ENCODE results near the gene LRG1.

The LRG1 gene

GRCh38 chr19:4583961-4584669 is 44.3 kb upstream of the LRG1 start (continued):
- TF ChIP-seq, protein P1, sequence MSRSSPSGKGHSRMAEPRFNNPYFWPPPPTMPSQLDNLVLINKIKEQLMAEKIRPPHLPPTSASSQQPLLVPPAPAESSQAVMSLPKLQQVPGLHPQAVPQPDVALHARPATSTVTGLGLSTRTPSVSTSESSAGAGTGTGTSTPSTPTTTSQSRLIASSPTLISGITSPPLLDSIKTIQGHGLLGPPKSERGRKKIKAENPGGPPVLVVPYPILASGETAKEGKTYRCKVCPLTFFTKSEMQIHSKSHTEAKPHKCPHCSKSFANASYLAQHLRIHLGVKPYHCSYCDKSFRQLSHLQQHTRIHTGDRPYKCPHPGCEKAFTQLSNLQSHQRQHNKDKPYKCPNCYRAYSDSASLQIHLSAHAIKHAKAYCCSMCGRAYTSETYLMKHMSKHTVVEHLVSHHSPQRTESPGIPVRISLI (tag by site-specific recombination; IDR thresholded peaks at IDR 0.05) = no peak
- TF ChIP-seq ZNF501 (tag by site-specific recombination; IDR thresholded peaks at IDR 0.05) (0 out of 2 replicates have a peak, but pooled peaks have one; percentile 31), ZNF274 (IDR thresholded peaks at IDR 0.05; ENCODE audit: low read length) (no peak), ZNF274 (tag by site-specific recombination; IDR thresholded peaks at IDR 0.05; ENCODE audit: borderline replicate concordance) (no peak), ZFHX2 (tag by site-specific recombination; conservative IDR thresholded peaks at IDR 0.05) (peak; percentile 44), ZNF596 (tag by site-specific recombination; IDR thresholded peaks at IDR 0.05) (no peak), SETDB1 (IDR thresholded peaks at IDR 0.05; ENCODE audit: insufficient read length, low read length) (no peak), ZNF114 (tag by site-specific recombination; IDR thresholded peaks at IDR 0.05) (no peak), OVOL3 (tag by site-specific recombination; IDR thresholded peaks at IDR 0.05) (no peak)
- TF ChIP-seq, protein P2, sequence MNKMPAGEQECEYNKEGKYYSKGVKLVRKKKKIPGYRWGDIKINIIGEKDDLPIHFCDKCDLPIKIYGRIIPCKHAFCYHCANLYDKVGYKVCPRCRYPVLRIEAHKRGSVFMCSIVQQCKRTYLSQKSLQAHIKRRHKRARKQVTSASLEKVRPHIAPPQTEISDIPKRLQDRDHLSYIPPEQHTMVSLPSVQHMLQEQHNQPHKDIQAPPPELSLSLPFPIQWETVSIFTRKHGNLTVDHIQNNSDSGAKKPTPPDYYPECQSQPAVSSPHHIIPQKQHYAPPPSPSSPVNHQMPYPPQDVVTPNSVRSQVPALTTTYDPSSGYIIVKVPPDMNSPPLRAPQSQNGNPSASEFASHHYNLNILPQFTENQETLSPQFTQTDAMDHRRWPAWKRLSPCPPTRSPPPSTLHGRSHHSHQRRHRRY (tag by site-specific recombination; IDR thresholded peaks at IDR 0.05) = no peak
- TF ChIP-seq, protein P3, sequence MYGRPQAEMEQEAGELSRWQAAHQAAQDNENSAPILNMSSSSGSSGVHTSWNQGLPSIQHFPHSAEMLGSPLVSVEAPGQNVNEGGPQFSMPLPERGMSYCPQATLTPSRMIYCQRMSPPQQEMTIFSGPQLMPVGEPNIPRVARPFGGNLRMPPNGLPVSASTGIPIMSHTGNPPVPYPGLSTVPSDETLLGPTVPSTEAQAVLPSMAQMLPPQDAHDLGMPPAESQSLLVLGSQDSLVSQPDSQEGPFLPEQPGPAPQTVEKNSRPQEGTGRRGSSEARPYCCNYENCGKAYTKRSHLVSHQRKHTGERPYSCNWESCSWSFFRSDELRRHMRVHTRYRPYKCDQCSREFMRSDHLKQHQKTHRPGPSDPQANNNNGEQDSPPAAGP (tag by site-specific recombination; IDR thresholded peaks at IDR 0.05) = peak; percentile 20

DNA sequence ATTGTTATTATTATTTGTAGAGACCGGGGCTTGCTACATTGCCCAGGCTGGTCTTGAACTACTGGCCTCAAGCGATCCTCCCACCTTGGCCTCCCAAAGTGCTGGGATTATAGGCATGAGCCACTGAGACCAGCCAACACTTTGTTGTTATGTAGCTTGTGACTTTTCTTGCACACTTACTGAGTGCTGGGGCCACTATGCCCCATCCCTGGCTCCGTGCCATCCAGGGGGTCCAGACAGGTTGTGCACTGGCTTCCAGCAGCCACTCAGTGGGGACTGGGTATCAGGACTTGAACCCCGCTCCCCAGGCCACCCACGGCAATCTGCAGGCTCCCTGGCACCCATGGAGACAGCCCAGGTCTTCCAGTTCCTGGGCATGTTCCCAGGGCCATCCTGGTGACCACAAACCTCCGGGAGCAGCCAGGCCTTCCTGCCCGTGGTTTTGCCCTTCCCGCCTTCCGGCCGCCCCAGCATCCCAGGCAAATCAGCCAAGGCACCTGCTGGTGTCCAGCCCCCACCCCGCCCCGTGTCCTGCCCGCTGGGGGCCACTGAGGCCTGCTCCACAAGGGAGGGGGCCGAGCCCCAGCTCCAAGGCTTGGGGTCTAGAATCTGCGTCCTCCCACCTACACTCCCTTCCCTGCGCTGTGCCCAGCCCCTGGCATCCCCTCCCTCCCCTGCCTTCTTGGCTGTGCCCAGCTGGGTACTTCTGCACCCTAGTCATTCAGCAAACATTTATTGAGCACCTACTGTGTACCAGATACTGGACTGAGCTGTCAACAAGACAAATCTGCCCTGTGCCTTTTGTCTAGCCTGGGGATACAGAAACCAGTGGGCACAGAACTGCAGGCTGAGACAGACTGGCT is 43.4 kb upstream of the LRG1 start:
- Histone ChIP-seq H3K4me1 (ENCODE audit: control insufficient read depth, insufficient read depth, low read length) (no peaks in the 10 kb centered on the region; the same call in 1 of the 2 replicates), H3K27ac (ENCODE audit: extremely low read depth, low read depth, low read length) (no peak overlapping the region), H3K4me3 (ENCODE audit: low read depth, low read length) (no peak overlapping the region), H3K9me3 (ENCODE audit: control insufficient read depth, insufficient read depth, low read depth, low read length) (no peaks in the 10 kb centered on the region), H3K36me3 (ENCODE audit: control insufficient read depth in 2 of 2, insufficient read depth in 1 of 2, low read length in 2 of 2) (no peaks in the 10 kb centered on the region)
- ChIA-PET POLR2A (interaction anchor here (0.6 kb wide), 1 partner anchor 12 kb away, joined by 3 read pairs; no protein-coding TSS in a partner anchor), CTCF (interaction anchor here (0.6 to 1.1 kb wide), 3 partner anchors 17 to 60 kb away, joined by 3 to 5 read pairs (median 4); no protein-coding TSS in a partner anchor)
- TF ChIP-seq ZBTB48 (tag by site-specific recombination; IDR thresholded peaks at IDR 0.05) (0 out of 2 replicates have a peak, but pooled peaks have one; percentile 16), GLIS2 (tag by site-specific recombination; IDR thresholded peaks at IDR 0.05) (peak; percentile 25), SETDB1 (IDR thresholded peaks at IDR 0.05; ENCODE audit: insufficient read length, low read length) (no peak), ZNF366 (tag by site-specific recombination; conservative IDR thresholded peaks at IDR 0.05) (0 out of 2 replicates have a peak, but pooled peaks have one; percentile 14), YY2 (tag by site-specific recombination; IDR thresholded peaks at IDR 0.05) (no peak), SP2 (tag by site-specific recombination; IDR thresholded peaks at IDR 0.05) (peak; percentile 17; the same call in 1 of the 2 replicates), MYNN (tag by site-specific recombination; IDR thresholded peaks at IDR 0.05; ENCODE audit: borderline replicate concordance) (no peak), ZNF335 (tag by site-specific recombination; conservative IDR thresholded peaks at IDR 0.05) (peak; percentile 69), ZBTB20 (tag by site-specific recombination; IDR thresholded peaks at IDR 0.05) (peak; percentile 58), ZFP37 (tag by site-specific recombination; IDR thresholded peaks at IDR 0.05) (no peak), ZNF341 (tag by site-specific recombination; IDR thresholded peaks at IDR 0.05; ENCODE audit: low read depth) (peak; percentile 68), EGR2 (tag by site-specific recombination; IDR thresholded peaks at IDR 0.05; ENCODE audit: low read depth) (0 out of 2 replicates have a peak, but pooled peaks have one; percentile 4), ZNF214 (tag by site-specific recombination; IDR thresholded peaks at IDR 0.05; ENCODE audit: borderline replicate concordance) (no peak), ZNF114 (tag by site-specific recombination; IDR thresholded peaks at IDR 0.05) (no peak), ZNF792 (tag by site-specific recombination; IDR thresholded peaks at IDR 0.05) (peak; percentile 92)
- TF ChIP-seq, protein P4, sequence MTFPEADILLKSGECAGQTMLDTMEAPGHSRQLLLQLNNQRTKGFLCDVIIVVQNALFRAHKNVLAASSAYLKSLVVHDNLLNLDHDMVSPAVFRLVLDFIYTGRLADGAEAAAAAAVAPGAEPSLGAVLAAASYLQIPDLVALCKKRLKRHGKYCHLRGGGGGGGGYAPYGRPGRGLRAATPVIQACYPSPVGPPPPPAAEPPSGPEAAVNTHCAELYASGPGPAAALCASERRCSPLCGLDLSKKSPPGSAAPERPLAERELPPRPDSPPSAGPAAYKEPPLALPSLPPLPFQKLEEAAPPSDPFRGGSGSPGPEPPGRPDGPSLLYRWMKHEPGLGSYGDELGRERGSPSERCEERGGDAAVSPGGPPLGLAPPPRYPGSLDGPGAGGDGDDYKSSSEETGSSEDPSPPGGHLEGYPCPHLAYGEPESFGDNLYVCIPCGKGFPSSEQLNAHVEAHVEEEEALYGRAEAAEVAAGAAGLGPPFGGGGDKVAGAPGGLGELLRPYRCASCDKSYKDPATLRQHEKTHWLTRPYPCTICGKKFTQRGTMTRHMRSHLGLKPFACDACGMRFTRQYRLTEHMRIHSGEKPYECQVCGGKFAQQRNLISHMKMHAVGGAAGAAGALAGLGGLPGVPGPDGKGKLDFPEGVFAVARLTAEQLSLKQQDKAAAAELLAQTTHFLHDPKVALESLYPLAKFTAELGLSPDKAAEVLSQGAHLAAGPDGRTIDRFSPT (tag by site-specific recombination; IDR thresholded peaks at IDR 0.05) = peak; percentile 42; the same call in 1 of the 2 replicates
- TF ChIP-seq, protein P5, sequence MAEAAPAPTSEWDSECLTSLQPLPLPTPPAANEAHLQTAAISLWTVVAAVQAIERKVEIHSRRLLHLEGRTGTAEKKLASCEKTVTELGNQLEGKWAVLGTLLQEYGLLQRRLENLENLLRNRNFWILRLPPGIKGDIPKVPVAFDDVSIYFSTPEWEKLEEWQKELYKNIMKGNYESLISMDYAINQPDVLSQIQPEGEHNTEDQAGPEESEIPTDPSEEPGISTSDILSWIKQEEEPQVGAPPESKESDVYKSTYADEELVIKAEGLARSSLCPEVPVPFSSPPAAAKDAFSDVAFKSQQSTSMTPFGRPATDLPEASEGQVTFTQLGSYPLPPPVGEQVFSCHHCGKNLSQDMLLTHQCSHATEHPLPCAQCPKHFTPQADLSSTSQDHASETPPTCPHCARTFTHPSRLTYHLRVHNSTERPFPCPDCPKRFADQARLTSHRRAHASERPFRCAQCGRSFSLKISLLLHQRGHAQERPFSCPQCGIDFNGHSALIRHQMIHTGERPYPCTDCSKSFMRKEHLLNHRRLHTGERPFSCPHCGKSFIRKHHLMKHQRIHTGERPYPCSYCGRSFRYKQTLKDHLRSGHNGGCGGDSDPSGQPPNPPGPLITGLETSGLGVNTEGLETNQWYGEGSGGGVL (tag by site-specific recombination; IDR thresholded peaks at IDR 0.05) = 0 out of 2 replicates have a peak, but pooled peaks have one; percentile 8
